ENCODE results near the gene CNTN5.

CNTN5 gene

DNA sequence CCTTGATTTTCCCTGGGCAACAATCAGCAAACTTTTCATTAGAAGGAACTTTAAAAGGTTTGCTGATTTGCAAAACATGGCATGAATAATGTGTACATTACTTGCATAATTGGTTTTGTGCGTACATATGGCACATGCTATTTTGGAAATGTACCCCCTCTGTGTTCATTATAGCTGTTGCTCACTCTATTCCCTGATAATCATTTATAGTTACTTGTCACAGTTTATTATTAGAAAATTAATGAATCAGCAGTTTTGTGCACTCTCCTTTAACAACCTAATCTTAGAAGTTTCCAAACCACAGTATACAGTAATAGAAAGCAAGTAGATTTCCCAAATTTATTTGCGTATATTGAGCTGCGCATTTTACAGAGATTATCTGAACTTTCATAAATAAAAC, 389.9 kb downstream of the CNTN5 start:
- no peak for DNase-seq

DNA sequence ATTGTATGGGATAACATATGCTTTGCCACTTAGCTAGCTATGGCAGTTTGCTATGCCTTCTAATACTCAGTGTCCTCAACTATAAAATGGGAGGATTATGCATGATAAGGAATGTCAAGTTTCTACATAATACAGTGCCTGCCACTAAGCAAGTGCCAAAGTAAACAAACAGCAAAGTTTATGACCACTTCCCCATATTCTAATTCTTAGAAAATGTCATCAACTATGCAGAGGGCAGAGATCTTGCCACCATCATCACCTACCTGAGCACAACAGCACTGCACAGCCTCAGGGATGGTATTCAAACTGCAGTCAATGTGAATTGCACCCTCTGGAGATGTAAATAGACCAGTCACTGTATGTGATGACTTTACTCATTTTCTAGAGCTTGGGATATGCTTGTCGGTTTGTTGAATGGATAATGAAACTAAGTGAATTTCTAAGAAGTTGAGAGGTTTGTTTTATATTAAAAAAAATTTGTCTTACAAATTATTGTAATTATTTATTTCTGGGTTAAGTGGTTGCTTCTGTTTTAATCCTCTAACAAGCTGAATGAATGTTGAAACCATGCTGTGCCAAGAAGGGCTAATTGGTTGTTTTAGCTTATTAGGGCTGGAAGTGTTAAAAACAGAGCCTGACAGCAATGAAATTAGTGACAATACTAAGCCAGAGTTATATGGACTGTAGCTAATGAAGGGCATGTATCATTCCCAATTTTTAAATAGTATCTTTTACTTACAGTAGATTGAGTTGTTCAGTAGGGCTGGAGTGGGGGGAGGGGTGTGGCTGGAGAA, 398.4 kb downstream of the CNTN5 start:
- no peak for DNase-seq

DNA sequence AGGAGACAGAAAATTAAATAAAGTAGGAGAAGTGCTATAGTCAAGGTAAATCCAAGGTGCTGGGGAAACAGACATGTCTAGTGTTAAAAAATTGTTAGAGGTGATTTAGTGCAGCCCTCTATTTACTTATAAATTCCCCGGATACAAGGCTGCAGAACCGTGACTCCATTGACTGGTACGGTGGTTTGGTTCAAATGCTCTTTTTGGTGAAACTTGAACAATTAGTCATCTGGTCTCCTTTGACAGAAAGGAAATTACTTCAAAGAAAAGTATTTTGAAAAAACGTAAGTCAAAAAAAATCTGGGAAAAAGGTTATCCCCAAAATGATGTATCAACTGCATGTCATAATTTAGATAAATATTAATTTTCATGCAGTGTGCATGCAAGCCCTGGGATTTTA, 399.2 kb downstream of the CNTN5 start:
- no peak for DNase-seq

DNA sequence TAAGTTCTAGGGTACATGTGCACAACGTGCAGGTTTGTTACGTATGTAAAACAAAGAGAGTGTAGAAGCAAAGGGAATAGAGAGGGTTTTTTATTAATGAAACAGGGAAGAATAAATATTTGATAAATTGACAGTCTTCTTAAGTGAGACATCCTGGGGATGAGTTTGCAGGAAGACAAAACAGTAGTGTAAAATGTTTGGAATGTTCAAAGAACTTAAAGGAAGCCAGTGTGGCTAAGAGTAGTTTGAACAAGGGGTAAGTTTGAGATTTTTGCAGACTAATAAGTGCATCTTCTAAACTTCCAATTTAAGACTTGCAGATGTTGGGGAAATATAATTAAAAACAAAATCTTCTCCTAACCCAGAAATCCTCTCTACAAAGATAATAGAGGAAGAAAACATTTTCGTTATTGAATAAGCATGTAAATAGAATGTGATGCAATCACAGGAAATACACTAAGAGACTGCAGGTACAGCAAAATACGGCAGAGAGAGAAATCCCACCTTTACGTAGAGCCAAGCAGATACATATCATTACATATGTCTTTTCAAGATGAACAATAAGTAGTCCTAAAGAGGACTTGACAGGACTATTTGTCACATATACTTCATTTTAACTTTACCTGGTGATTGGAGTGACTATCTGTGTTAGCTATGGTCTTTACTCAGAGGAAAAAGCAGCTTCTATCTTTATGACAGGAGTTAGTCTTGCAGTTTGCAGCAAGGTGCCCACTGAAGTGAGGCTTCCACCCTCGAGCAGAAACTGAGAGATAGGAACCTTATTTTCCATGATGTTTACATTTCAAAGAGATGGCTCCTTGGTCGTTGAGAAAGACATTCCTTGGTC, 402.1 kb downstream of the CNTN5 start:
- no peak for DNase-seq

DNA sequence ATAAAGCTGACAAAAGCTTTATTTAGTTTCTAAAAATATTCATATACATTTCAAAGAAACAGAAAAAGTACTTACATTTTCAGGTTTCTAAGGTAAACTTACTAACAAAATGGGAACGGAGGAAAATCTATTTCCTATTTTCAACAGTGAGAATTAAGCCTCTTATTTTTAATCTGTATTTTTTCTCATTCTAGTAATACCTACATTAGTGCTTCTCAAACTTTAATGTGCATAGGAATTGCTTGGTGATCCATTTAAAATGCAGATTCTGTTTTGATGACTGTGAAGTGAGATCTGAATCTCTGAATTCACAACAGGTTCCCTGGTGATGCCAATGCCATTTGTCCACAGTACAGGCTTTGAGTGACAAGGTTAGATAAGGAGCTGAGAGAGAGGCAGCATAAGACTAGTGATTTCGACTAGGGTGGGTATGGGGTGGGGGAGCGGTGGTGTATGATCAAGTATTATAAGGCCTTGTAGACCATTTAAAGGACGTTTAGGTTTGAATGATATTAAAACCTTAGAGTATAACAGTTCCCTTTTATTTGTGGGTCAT, 402.8 kb downstream of the CNTN5 start:
- no peak for DNase-seq

DNA sequence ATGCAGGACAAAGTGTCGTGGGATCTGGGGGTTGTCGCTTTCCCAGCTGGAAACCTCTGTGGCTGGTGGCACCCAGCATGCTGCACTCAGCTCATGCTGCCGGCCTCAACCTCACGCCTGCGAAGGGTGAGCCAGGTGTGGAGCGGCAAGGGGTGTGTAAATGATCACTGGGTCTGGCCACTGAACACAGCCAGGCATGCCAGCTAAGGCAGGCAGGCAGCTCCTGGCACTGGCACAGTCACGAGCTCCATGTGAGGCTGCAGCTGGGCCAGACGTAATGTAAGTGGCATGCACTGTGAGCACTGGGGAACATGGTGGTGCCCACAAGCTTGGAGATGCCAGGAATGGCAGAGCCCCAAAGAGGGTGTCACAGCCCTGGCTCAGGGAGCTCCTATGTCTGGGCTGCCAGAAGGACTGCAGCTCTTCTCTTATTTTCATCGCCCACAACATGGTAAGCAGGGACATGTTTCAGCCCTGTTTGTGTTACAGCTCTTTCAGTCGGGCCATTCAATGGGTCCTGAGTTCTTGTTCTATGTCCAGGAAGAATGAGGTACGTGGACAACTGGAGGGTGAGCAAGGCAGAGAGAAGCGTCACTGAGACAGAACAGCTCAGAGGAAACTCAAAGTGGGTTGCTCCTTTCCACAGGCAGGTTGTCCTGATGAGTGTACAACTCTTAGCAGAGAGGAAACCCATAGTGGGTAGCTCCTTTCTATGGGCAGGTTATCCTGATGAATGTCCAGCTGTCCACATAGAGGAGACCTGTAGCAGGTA, 403.8 kb downstream of the CNTN5 start:
- DNase-seq, result no peak

DNA sequence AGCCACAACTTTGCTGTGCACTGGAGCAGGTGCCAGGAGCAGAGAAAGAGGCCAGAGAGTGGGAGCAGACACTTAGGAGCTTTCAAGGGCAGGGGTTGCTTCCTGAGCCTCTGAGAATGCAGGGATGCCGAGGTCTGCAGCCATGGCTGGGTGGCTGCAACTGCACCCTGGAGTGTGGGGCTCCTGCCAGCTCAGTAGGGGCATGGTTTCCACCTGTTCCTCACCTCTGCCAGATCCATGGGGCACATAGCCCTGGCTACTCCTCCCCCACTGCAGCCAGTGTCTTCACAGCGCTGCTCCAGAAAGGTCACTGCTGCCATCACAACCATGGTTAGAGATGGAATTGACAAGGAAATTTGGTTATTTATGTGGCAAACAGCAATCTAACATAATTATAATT, 404.8 kb downstream of the CNTN5 start:
- DNase-seq, result no peak

DNA sequence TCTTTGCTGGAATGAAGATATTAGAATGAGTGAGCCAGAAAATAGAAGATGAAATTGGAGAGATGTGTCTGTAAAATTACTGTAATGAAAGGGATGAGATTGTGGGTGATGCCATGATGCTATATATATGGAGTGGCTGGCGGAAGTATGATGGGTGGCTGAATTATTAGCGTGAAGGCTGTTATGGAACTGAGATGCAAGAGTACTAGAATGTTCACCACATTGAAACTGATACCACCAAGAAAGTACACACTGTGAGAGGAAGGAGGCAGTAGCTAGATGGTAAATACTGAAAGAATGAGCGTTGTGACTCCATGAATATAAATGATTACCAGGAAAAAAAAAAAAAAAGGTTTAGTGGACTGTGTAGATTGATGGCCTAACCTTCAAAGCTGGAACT, 411.9 kb downstream of the CNTN5 start:
- no peak for DNase-seq

DNA sequence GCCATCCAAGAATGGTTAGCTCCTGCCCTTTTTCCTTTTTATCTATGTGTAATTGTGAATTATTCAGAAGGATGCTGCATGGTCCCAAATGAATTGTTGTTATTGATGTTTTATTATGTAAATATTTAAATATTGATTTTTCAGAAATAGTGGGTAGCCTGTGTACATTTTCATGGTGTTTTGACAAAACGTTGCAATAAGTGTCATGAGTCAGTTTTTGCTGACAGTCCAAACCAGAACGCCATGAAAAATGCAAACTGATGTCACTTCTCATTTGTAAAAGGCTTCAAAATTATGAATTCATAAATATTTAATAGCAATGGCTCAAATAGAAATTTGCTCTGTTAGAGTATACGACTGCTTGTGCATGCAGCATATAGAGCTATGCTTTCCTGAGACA, 422.5 kb downstream of the CNTN5 start:
- no peak for DNase-seq

DNA sequence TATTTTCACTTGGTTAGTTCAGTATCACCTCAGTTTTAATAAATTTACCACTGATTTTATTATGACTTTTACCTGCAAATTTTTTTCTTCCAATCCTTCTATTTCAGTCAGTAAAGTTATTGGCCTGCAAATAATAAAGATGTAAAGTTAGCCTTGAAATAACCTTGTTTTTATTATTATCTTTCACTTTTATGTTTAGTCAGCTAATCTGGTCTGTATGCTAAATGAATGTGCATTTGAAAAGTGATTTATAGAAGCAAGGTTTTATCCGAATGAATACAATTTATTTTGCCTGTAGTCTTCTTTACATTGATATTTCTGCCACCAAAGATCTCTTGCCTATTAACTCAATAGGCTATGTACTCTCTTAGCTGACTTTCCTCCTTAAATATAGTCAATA, 425.7 kb downstream of the CNTN5 start:
- no peak for DNase-seq

DNA sequence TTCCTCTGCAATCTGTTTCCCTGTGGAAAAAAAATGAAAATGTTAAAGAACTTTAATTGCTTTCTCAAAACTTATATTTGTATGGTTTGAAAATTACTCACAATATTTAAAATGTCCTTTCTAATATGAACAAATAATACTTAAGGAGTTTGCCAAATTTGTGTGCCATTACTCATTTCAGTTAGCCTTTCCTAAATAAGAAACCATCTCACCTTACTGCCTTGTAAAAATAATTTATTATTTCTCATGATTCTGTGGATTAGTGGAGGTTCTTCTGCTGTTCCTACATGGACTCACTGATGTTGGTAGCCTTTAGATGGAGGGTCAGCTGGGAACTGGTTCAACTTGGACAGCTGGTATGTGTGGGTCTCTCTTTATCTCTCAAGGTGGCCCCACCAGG, 428.6 kb downstream of the CNTN5 start:
- no peak for DNase-seq

DNA sequence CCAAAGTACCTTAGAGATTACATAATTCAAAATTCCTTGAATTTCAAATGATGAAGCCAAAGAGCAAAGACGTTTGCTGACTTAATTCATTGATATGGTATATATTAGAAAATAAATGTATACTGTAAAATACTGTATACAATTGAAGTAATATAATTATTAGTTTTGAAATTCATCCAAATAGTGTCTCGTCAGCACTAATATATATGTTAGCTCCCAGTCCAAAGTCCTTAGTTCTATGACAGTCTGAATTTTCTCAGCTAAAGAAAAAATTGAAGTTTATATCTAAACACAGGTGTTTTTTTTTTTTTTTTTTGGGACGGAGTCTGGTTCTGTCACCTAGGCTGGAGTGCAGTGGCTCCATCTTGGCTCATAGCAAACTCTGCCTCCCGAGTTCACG, 431.3 kb downstream of the CNTN5 start:
- DNase-seq, result no peak

DNA sequence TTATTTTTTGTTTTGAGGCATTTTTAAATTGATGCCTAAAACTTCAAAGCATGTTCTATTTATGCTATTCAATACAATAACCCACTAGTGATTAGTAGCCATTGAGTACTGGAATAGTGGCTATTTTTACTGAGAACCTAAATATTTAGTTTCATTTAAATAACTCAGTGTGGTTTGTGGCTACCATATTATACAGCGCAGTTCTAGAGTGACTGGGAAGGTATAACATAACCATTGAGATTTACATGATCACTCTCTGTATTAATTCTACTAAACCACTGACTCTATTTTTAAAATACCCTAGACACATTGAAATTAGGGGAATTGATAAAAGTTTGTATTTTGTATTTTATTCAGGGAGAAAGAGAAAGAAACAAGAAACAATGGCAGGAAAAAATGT, 441.2 kb downstream of the CNTN5 start:
- no peak for DNase-seq

DNA sequence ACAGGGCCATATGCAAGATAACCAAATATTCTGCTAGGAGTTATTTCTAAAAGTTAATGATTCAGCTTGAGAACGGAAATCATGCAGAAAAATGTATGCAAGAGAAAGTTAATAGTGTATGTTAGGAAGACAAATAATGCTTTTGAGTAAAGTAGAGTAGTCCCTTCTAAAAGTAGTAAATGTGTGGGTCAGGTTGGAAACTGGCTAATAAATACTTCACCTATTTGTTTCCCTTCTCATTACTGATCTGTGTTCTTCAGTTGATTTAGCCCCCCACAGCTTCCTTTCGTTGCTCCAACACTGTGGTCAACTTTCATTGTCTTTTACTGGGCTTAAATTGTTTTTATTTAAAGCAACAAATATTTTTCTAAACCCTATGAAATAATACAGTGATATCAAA, 444.2 kb downstream of the CNTN5 start:
- DNase-seq, result no peak

DNA sequence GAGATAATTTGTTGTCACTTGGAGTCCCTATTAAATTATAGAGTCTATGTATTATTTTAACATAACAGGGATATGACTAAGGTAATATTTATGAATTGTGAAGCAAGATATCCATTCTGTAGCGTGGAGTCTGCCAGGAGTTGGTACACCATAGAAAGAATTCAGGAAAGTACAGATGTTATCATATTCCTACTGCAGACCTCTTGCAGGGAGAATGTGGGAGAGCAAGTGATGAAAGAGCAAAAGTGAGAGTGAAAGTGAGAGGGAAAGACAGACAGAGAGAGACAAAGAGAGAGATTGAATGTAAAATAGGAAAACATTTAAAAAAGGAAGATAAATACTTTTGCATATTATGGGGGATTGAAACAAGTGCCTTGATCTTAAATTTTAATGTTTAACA, 468.8 kb downstream of the CNTN5 start:
- DNase-seq, result no peak

DNA sequence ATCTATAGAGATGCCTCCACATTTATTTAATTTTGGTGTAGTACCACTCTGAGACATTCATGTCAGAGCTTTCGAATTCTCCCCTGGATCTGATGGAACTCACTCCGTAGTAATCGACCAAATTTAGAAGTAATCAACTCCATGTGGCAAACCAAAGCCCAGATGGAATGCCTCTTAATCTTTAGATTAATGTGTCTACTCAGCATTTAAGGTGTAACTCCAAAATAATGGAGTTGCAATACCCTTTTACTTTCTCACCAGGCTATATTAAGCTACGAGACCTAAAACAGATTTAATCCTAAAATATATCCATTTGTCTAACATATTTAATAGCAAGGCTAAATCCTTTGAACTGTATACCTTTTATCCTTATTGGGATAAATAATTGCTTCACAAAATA, 473.3 kb downstream of the CNTN5 start:
- no peak for DNase-seq

DNA sequence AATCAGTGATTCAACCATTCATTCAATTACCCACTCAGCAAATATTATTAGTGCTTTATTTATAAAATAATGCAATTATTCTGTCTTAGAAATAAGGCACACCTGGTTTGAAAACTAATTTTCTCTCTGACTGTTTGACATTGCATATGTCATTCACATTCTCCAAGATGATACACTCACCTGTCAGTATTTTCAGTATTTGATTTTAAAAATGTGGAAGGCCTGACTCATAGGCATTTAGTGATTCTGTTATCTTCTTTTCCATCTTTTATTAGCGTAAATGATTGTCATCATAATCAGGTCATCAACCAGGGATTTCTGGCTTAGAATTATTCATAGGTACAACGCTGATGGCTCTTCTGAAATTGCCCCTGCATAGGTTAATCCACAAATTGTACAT, 480.9 kb downstream of the CNTN5 start:
- no peak for DNase-seq

DNA sequence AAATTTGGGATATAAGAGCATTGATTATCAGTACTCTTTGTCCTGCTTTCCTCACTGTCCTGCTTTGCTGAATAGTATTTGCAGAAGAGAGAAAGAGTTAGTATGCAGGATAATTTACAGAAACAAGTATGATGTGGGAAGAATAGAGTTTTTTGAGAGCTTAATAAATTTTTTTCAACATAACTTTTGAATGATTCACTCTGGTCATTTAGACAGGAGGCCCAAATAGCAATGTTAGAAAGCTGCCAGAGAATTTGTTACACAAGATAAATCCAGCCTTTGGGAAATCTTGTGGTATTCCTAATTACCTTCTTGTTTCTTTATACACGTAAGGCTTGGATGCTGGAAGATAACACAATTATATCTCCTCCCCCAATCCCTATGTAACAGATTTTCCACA, 484.6 kb downstream of the CNTN5 start:
- DNase-seq, result no peak

DNA sequence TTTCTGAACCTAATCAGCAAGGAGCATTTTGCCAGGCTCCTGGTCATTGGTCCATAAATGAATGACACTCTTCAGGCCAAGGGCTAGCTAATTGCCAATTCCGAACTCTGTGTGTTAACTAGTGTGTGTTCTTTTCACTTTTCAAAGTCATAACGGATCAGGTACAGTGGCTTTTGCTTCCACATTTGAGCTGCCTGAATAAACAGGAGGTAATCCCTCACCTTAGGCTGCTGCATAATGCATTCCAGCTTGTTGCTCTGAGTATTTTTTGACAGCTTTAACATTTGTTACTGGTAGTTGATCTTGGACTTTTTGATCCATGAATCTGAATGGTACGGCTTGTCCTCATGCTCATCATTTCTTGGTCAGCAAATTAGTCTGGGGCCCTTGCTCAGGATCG, 485.1 kb downstream of the CNTN5 start:
- no peak for DNase-seq

DNA sequence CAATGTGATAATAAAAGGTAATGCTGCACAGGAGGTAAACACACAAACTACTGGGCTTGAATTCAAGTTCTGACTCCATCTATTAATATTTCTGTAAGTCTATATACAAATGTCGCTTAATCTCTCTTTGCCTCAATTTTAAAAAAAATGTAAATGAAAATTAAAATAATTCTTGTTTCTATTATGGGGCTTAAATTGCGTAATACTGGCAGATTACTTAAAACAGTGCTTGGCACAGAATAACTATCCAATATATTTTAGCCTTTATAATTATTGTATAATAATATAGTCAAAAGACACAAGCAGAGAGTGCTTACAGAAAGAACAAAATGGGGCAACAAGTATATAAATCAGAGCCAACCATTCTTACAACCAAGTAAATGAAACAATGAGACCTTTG, 489.1 kb downstream of the CNTN5 start:
- DNase-seq, result no peak

DNA sequence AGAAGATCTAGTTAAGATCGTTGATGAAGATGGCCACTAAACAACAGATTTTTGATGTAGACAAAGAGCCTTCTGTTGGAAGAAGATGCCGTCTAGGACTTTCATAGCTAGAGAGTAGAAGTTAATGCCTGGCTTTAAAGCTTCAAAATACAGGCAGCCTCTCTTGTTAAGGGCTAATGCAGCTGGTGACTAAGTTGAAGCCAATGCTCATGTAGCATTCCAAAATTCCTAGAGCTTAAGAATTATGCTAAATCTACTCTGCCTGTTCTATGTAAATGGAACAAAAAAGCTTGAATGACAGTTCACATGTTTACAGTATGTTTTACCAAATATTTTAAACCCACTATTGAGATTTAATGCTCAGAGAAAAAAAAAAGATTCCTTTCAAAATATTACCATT, 492.6 kb downstream of the CNTN5 start:
- DNase-seq, result no peak

DNA sequence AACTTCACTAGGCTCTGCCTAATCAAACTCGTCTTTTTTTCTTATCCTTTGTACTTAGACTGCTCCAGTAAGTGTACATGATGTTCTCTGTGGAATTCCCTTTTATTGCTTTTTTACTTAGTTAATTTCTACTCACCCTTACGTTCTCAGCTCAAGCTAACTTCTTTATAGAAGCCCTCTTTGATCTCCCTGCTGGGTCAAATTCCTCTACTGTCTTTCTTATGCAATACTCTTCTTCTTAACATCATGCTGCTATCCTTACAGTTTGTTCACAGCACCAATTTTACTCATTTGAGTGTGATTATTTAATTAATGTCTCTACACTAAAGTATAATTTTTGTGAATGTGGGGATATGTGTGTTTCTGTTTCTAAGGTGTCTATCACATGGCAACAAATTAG, 498.3 kb downstream of the CNTN5 start:
- no peak for DNase-seq

DNA sequence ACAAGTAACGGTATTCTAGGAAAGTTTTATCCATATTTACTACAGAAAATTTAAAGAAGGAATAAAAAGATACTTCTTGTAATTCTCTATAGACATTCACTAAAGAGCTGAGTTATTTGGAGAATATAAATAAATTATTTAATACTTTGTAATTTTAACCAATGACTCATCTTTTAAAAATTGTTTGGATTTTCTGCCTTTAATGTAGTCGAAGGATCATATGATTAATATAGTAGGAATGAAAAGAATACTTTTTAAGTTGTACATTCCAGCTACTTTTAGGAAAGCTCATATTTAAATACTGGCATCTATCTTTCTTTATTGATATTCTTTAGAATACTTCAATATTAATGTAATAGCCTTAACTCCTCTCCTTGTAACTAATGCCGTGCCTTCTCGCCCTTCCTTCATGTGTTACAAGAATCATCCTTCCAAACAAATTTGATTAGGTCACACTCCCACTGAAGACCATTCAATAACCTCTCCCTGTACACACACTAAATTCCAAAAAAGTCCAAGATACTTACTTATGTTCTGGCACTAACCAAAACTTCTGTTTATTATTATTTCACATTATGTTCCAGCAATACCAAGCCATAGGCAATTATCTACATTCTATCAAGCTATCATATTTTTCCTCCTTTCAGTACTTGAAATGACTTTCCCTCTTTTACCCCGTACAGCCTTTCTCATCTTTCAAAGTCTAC, 501.9 kb downstream of the CNTN5 start:
- DNase-seq, result no peak

Data from activated CD4-positive, alpha-beta T cell treated with anti-CD3 and anti-CD28 coated beads, Interleukin-2, amount 50 U/mL, for 4 hours (primary cell).